GM10847 (cell line): ENCODE measurements around the gene PPP1R3E.

ENCODE experiments used
- POLR2A ChIP-seq: IDR thresholded peaks from 2 replicates; pipeline ENCODE4 v1.6.1; 2011; ENCODE audit not compliant: insufficient read length; ENCODE audit errors: extremely low read depth

Gene PPP1R3E

GRCh38 chr14:23307687-23308644, 5.3 kb upstream of the PPP1R3E start:
- TF ChIP-seq POLR2A: no peak

DNA sequence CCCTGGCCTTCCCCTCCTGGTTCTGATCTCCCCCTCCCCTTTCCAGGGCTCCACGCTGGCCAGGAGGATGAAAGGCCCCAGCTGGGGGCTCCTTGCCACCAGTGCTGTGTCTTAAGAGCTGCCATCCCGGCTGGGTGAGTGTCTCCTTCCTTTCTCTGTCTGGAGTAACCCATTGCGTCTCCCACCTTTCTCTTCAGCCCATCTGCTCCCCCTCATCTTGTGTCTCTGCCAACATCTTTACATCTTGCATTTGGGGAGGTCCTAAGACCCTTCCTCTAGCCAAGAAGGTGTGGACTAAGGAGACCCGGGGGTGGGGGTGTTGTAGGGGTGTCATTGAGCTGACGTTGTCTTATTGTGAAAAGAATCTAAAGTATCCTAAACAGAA, 4.5 kb upstream of the PPP1R3E start:
- no peak for TF ChIP-seq POLR2A

DNA sequence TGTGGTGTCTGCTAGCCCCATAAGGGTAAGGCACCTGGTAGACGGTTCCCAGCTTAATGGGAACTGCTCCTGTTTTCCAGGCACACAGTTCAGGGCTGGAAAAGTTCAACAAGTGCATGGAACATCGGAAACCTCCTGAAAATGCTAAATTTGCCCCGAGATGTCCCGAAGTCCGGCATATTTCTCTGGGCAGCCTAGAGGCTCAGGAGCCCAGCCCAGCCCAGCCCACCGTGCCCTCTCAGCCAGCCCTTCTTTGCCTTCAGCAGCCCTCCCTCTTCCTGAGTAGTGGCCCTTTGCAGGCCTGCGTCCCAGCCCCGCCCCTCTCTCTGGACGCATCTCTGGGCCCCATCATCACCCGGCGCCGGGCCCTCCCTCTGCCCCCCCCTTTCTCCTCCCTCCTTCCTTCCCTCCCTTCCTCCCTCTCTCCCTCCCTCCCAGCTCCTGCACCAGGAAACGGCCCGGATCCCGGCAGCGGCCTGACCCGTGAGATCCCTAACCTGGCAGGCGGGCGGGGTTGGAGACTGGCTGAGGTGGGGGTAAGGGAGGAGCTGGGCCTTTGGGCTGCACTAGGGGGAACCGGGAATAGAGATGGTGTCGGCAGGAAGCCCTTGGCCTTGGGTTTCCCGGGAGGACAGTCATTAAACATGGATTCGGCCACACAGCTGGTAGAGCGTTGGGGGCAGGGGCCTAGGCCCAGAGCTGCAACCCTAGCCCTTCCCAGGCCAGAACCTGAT, 3.9 kb upstream of the PPP1R3E start, which contains the start of gene BCL2L2:
BCL2L2 (plus strand) TSS at position 422 of the 734 bp plus-strand sequence. CDS start 935 bp downstream, outside the sequence.
- TF ChIP-seq POLR2A: peak; percentile 80

DNA sequence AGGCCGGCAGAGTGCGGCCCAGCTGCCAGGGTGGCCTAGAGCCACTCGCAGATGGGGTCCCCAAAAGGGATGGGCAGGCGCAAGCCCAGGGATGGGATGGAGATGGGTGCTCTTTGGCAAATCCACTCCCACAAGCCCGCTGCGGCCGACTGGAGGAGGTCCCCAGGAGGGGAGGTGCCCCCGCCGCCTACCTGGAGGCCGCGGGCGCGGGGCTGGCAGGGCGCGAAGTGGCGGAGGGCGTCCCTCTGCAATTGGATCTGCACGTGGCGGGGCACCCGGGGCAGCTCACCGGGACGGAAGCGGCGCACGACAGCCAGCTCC, 730 bp downstream of the PPP1R3E start:
- TF ChIP-seq POLR2A: peak; percentile 64

DNA sequence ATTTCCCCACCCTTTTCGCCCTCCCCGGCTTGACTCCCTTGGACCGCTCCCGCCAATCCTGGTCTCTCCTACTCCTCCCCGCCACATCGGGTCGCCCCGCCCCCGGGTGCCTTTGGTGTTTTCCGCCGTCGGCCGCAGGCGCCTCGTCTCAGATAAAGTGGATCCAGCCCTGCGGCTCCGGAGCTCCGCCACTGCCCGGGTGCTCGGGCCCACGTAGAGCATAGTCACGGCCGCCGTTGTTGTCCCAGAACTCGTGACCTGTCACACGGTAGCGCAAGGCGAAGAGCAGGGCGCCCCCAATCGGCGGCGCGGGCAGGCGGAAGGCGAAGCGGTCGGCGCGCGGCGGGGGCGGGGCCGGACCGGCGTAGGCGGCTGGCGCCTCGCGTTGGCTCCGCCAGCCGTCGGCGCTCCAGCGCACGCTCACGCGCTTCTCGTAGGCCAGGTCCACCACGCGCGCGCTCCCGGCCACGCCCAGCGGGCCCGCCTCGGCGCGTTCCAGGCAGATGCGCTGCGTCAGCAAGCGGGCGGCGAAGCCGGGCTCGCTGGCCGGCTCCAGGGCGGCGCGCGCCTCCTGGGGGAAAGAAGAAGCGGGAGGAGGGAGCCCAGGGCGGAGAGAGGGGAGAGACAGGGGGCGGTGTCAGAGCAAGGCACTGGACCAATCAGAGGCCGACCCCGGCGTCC, 1.2 kb downstream of the PPP1R3E start:
- TF ChIP-seq POLR2A: peak; percentile 55

- no peak for TF ChIP-seq POLR2A
These were observed 1.9 kb downstream of the PPP1R3E start for GRCh38 chr14:23300687-23301223.

- no peak for TF ChIP-seq POLR2A
These were observed 2.5 kb downstream of the PPP1R3E start for GRCh38 chr14:23299986-23300686.

- TF ChIP-seq POLR2A: no peak
These were observed 3.3 kb downstream of the PPP1R3E start for GRCh38 chr14:23299211-23299957.

GRCh38 chr14:23297611-23298277, 4.9 kb downstream of the PPP1R3E start:
- TF ChIP-seq POLR2A: no peak

GRCh38 chr14:23297096-23297495, 5.6 kb downstream of the PPP1R3E start:
- no peak for TF ChIP-seq POLR2A

DNA sequence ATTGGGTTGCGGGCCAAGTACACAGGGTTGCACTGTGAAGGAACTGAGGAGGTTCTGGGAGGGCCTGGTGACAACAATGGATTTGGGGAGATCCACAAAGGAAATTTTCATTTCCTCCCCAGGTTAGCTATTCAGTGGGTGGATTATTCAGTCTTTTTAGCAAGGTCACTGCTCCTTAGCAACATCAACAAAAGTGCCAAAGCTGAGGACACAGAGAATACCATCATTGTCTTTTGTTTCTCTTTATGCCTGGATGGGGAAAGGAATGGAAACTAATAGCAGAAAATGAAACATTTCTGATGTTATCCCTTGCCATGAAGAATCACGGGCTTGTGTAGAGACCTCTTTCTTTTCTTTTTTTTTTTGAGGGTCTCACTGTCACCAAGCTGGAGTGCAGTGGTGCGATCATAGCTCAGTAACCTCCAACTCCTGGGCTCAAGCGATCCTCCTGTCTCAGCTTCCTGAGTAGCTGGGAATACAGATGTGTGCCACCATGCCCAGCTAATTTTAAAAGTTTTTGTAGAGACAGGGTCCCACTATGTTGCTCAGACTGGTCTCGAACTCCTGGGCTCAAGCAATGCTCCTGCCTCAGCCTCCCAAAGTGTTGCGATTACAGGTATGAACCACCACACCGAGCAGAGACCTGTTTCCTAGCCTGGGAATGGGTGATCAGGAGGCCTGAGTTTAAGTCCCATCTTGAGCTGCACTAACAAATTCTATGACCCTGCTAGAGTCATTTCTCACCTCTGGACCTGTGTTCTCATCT, 6.5 kb downstream of the PPP1R3E start:
- TF ChIP-seq POLR2A: no peak

DNA sequence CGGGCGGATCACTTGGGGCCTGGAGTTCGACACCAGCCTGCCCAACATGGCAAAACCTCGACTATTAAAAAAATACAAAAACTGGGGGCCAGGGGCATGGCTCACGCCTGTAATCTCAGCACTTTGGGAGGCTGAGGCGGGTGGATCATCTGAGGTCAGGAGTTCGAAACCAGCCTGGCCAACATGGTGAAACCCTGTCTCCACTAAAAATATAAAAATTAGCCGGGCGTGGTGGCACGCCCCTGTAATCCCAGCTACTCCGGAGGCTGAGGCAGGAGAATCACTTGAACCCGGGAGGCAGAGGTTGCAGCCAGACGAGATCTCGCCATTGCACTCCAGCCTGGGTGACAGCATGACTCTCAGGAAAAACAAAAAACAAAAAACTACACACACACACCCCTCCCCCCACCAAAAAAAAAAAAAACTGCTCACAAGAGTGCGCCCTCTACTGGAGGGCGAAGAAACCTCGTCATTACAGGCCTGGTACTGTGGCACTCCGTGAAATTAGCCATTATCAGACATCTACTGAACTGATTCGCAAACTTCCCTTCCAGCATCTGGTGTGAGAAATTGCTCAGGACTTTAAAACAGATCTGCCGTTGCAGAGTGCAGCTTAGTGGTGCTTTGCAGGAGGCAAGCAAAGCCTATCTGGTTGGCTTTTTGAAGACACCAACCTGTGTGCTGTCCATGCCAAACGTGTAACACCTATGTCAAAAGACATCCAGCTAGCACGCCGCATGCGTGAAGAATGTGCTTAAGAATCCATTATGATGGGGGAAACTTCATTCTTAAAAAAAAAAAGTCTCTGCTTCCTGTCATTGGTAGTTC, 7.7 kb downstream of the PPP1R3E start:
- no peak for TF ChIP-seq POLR2A
